Ishikawa (cell line): ENCODE measurements around the gene SLCO3A1.

Experiments
- CEBPB ChIP-seq: IDR thresholded peaks from 2 replicates; pipeline ENCODE4 v1.6.1; 2012
- CREB1 ChIP-seq: IDR thresholded peaks from 2 replicates; pipeline ENCODE4 v1.6.1; 2012; ENCODE audit warnings: low read depth
- EGR1 ChIP-seq: IDR thresholded peaks from 2 replicates; pipeline ENCODE4 v1.6.1; 2012
- EP300 ChIP-seq: IDR thresholded peaks from 2 replicates; pipeline ENCODE4 v1.6.1; 2012; ENCODE audit warnings: borderline replicate concordance
- FOXM1 ChIP-seq: IDR thresholded peaks from 2 replicates; pipeline ENCODE4 v1.6.1; 2012; ENCODE audit warnings: low read depth, borderline replicate concordance
- MAX ChIP-seq: IDR thresholded peaks from 2 replicates; pipeline ENCODE4 v1.6.1; 2012
- NFIC ChIP-seq: IDR thresholded peaks from 2 replicates; pipeline ENCODE4 v1.6.1; 2012
- RAD21 ChIP-seq: IDR thresholded peaks from 2 replicates; pipeline ENCODE4 v1.6.1; 2012; ENCODE audit warnings: low read depth
- TAF1 ChIP-seq: IDR thresholded peaks from 2 replicates; pipeline ENCODE4 v1.6.1; 2012; ENCODE audit warnings: low read depth, mild to moderate bottlenecking
- TCF12 ChIP-seq: IDR thresholded peaks from 2 replicates; pipeline ENCODE4 v1.6.1; 2012; ENCODE audit warnings: low read depth
- TEAD4 ChIP-seq: IDR thresholded peaks from 2 replicates; pipeline ENCODE4 v1.6.1; 2012
- USF1 ChIP-seq: IDR thresholded peaks from 2 replicates; pipeline ENCODE4 v1.6.1; 2012
- YY1 ChIP-seq: IDR thresholded peaks from 2 replicates; pipeline ENCODE4 v1.6.1; 2012; ENCODE audit warnings: low read depth
- ZBTB7A ChIP-seq: IDR thresholded peaks from 2 replicates; pipeline ENCODE4 v1.6.1; 2012; ENCODE audit warnings: low read depth
- TF ChIP-seq, protein P1 (sequence below): IDR thresholded peaks from 2 replicates; pipeline ENCODE4 v1.6.1; 2012; ENCODE audit warnings: low read depth, mild to moderate bottlenecking

Gene SLCO3A1

DNA sequence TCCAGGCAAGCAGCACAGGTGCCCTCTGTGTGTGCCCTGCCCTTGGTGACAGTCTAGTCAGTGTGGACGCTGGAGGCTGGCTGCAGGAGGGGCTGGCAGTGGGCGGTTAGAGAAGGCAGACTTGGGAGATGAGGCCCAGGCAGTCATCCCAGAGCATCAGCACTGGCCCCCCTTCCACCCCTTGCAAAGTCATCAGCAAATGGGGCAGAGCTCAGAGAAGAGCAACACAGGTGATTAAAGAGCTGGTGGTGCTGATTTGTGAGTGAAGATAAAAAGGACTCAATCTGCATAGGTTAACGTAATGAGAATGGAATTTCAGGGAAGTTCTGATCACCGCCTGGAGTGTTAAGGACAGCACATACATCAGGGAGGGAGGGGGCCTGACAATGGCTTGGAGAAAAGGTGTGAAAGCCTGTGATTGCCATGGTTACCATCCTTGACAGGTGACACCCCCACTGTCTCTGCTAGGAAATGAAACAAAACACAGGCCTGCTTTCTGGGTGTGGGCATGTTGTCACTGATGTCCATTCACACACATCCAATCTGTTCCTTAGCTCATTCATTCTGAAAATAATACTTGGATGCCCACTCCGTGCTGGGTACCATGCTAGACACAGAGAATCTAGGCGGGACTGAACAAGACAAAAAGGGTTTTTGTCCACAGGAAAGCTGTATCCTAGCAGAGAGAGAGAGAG lies 270.6 kb downstream of the SLCO3A1 start:
- no peak for TF ChIP-seq EP300
- no peak for TF ChIP-seq USF1

DNA sequence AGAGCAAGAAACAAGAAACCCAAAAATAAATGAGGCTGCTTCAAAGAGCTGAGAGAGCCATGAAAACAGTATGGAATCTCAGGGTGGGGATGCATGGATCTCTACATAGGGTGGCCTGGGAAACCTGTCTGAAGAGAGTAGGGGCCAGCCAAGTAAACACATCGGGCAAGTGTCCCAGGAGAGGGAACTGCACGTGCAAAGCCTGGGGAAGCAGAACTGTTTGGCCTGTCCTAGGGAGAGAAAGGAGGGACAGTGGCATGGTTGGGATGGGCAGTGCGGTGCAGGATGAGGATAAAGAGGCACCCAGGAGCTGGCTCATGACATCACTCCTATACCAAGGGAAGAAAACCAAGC lies 271.1 kb downstream of the SLCO3A1 start:
- TF ChIP-seq ZBTB7A (no peak), CEBPB (no peak), USF1 (no peak), FOXM1 (no peak), TEAD4 (no peak), CREB1 (no peak), YY1 (no peak), MAX (no peak)
- TF ChIP-seq, protein P1, sequence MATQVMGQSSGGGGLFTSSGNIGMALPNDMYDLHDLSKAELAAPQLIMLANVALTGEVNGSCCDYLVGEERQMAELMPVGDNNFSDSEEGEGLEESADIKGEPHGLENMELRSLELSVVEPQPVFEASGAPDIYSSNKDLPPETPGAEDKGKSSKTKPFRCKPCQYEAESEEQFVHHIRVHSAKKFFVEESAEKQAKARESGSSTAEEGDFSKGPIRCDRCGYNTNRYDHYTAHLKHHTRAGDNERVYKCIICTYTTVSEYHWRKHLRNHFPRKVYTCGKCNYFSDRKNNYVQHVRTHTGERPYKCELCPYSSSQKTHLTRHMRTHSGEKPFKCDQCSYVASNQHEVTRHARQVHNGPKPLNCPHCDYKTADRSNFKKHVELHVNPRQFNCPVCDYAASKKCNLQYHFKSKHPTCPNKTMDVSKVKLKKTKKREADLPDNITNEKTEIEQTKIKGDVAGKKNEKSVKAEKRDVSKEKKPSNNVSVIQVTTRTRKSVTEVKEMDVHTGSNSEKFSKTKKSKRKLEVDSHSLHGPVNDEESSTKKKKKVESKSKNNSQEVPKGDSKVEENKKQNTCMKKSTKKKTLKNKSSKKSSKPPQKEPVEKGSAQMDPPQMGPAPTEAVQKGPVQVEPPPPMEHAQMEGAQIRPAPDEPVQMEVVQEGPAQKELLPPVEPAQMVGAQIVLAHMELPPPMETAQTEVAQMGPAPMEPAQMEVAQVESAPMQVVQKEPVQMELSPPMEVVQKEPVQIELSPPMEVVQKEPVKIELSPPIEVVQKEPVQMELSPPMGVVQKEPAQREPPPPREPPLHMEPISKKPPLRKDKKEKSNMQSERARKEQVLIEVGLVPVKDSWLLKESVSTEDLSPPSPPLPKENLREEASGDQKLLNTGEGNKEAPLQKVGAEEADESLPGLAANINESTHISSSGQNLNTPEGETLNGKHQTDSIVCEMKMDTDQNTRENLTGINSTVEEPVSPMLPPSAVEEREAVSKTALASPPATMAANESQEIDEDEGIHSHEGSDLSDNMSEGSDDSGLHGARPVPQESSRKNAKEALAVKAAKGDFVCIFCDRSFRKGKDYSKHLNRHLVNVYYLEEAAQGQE: no peak

- TF ChIP-seq NFIC: no peak
- TF ChIP-seq USF1: no peak
- TF ChIP-seq TEAD4: no peak
- no peak for TF ChIP-seq EP300
- no peak for TF ChIP-seq MAX
- no peak for TF ChIP-seq TCF12
- TF ChIP-seq CREB1: no peak
- TF ChIP-seq ZBTB7A: no peak
- TF ChIP-seq, protein P1: no peak
- no peak for TF ChIP-seq YY1
- no peak for TF ChIP-seq RAD21
Measured at GRCh38 chr15:92128788-92129187, 275.3 kb downstream of the SLCO3A1 start.

DNA sequence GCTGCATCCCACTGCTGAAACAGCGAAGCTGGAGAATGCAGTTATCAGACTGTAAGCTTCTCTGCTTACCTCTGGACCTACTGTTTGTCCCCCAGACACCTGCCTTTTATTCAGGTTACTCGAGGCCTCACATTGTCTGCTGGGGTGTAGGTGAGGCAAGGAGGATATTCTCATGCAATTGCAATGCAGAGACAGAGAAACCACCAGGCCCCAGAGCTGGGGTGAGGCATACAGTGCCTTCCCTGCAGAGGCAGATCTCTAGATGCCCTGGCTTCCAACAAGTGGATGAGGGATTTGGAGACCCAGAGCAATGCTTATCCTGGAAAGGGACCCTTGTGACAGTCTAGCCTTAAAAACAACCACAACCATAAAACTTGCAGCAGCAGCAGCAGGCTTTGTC lies 276.7 kb downstream of the SLCO3A1 start:
- no peak for TF ChIP-seq USF1
- no peak for TF ChIP-seq ZBTB7A
- TF ChIP-seq TCF12: no peak
- no peak for TF ChIP-seq RAD21
- no peak for TF ChIP-seq TEAD4
- TF ChIP-seq YY1: no peak
- no peak for TF ChIP-seq EP300
- TF ChIP-seq EGR1: no peak
- no peak for TF ChIP-seq CREB1
- no peak for TF ChIP-seq MAX
- no peak for TF ChIP-seq FOXM1
- no peak for TF ChIP-seq NFIC
- no peak for TF ChIP-seq TAF1
- TF ChIP-seq CEBPB: no peak
- TF ChIP-seq, protein P1: no peak
